Kidney epithelial cell (primary cell): ENCODE results near the gene SPAG9. TPM values are rescaled to one million over a fixed set of nuclear protein-coding genes. Genes with fewer than 3 reads are reported as not detected.

Experiments used
- DNase-seq: peaks from one replicate; pipeline ENCODE4 v3.0.0-alpha.2; 2010; ENCODE audit warnings: low read depth
- H3K27me3 ChIP-seq: 2 replicates; pipeline ENCODE4 v1.6.0; 2011; ENCODE audit warnings: low read length; ENCODE audit not compliant: control insufficient read depth, insufficient read depth
- H3K36me3 ChIP-seq: 2 replicates; pipeline ENCODE4 v1.5.1; 2011; ENCODE audit warnings: low read length; ENCODE audit not compliant: control insufficient read depth, insufficient read depth
- H3K4me3 ChIP-seq: 2 replicates; pipeline ENCODE4 v1.5.1; 2011; ENCODE audit warnings: low read depth, mild to moderate bottlenecking, control low read depth, low read length
- total RNA-seq: library from RNA; depleted of rRNA; stranded (reverse); fragments of >200 nt; gene quantifications from 2 replicates; pipeline ENCODE4 v1.2.3, GENCODE V29; 2015
- TF ChIP-seq, protein P1 (sequence below): IDR thresholded peaks from 2 replicates; pipeline ENCODE4 v1.5.1; 2011; ENCODE audit warnings: mild to moderate bottlenecking, moderate library complexity, low read length, control low read depth, inconsistent platforms; ENCODE audit not compliant: insufficient read depth, poor library complexity, severe bottlenecking

Gene SPAG9
- total RNA-seq, 1 donor from 2014 or later: 85.5 TPM

DNA sequence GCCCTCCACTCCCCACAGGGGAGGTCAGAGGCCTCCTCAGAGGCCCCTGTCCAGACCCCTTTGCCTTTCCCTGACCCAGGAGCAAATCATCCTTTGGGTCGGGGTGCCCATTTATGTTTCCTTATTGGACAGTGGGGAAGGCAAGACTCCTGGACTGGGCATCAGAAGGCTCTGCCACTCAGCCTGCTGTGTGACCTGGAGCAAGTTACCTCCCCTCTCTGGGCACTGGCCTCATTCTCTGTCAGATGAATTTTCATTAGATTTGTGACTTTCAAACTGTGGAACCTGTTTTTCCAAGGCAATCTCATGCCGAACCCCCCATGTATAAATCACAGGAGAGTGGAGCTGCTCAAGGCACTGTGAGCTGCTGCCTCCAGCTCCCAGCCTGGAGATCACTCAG lies 207.5 kb downstream of the SPAG9 start:
- TF ChIP-seq, protein P1, sequence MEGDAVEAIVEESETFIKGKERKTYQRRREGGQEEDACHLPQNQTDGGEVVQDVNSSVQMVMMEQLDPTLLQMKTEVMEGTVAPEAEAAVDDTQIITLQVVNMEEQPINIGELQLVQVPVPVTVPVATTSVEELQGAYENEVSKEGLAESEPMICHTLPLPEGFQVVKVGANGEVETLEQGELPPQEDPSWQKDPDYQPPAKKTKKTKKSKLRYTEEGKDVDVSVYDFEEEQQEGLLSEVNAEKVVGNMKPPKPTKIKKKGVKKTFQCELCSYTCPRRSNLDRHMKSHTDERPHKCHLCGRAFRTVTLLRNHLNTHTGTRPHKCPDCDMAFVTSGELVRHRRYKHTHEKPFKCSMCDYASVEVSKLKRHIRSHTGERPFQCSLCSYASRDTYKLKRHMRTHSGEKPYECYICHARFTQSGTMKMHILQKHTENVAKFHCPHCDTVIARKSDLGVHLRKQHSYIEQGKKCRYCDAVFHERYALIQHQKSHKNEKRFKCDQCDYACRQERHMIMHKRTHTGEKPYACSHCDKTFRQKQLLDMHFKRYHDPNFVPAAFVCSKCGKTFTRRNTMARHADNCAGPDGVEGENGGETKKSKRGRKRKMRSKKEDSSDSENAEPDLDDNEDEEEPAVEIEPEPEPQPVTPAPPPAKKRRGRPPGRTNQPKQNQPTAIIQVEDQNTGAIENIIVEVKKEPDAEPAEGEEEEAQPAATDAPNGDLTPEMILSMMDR: no peak
- H3K4me3 ChIP-seq: no peak overlapping the region
- no peak for DNase-seq
- no peaks in the 10 kb centered on the region for H3K36me3 ChIP-seq
- H3K27me3 ChIP-seq: no peaks in the 10 kb centered on the region

Other genes starting within 250 kb of the SPAG9 start
- gene NME1, start 32.7 kb upstream of the SPAG9 start, total RNA-seq: 129 and 162 TPM in 2 replicates
- 1,008 and 1,016 TPM in 2 replicates for gene NME2, start 45.5 kb upstream of the SPAG9 start, total RNA-seq
- gene MBTD1, start 139.2 kb upstream of the SPAG9 start, total RNA-seq: 7.8 and 8.8 TPM in 2 replicates
- gene UTP18, start 139.7 kb upstream of the SPAG9 start, total RNA-seq: 40.9 and 43.1 TPM in 2 replicates